Measurements from ENCODE around the gene DIS3.
A peak's percentile ranks its signal among the peaks of the same experiment; 100 is the strongest.
"Not testable (repeated sequence)": the region's sequence is repeated elsewhere in the genome, so short reads cannot be mapped to it uniquely, and the experiment has no call there.

Gene DIS3

GRCh38 chr13:72805676-72806346 is 24.1 kb upstream of the DIS3 start:
- no peak for DNase-seq (ENCODE audit: low read depth)
- no peak overlapping the region for H3K4me3 ChIP-seq (ENCODE audit: low read length)
- TF ChIP-seq CTCF (IDR thresholded peaks at IDR 0.05; ENCODE audit: insufficient read depth, low read depth, low read length, missing control alignments): no peak

GRCh38 chr13:72804301-72804700 is 22.6 kb upstream of the DIS3 start:
- TF ChIP-seq CTCF (IDR thresholded peaks at IDR 0.05; ENCODE audit: insufficient read depth, low read depth, low read length, missing control alignments): no peak

DNA sequence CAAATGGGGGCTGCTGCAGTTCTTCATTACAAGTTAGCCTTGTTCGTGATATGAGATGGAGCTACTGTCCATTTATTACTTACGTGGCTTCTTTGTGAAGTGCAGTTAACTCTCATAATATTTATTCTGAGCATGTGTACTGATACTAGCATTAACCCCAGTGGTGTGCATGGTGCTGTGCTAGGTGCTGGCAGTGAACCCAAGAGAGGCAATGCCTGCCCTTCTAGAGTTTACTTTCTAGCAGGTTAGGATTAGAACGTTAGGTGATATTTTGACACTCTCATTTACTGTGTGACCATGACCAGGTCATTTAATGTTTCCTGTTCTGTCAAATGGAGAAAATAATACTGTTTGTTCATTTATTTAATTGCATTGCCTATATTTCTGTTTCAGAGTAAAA is 17.1 kb upstream of the DIS3 start:
- no peak overlapping the region for H3K4me3 ChIP-seq (ENCODE audit: low read length)
- no peak for DNase-seq (ENCODE audit: low read depth)
- no peak for TF ChIP-seq CTCF (IDR thresholded peaks at IDR 0.05; ENCODE audit: insufficient read depth, low read depth, low read length, missing control alignments)

More at GRCh38 chr13:72804301-72804700, 22.6 kb upstream of the DIS3 start:
- no peak for DNase-seq (ENCODE audit: low read depth)
- no peak overlapping the region for H3K4me3 ChIP-seq (ENCODE audit: low read length)

- H3K4me3 ChIP-seq (ENCODE audit: low read length): no peak overlapping the region
- no peak for DNase-seq (ENCODE audit: low read depth)
- no peak for TF ChIP-seq CTCF (IDR thresholded peaks at IDR 0.05; ENCODE audit: insufficient read depth, low read depth, low read length, missing control alignments)
Measured at GRCh38 chr13:72792640-72793039, 10.9 kb upstream of the DIS3 start.

- TF ChIP-seq CTCF (IDR thresholded peaks at IDR 0.05; ENCODE audit: insufficient read depth, low read depth, low read length, missing control alignments): no peak
- no peak for DNase-seq (ENCODE audit: low read depth)
- H3K4me3 ChIP-seq (ENCODE audit: low read length): no peak overlapping the region
Measured at GRCh38 chr13:72788831-72789230, 7.1 kb upstream of the DIS3 start.

DNA sequence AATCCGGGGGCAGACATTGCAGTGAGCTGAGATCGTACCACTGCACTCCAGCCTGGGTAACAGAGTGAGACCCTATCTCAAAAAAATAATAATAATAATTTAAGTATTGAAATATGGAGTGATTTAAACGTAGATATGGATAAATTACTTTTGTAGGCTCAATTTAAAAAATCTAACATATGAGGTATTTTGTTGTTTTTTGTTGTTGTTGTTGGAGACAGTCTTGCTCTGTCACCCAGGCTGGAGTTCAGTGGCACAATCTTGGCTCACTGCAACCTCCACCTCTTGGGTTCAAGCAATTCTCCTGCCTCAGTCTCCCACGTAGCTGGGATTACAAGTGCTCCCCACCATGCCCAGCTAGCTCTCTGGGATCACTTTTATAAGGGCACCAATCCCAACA is 3.0 kb upstream of the DIS3 start:
- not testable (repeated sequence) for DNase-seq (ENCODE audit: low read depth)

GRCh38 chr13:72782717-72783116 is 1.0 kb upstream of the DIS3 start:
- DNase-seq (ENCODE audit: low read depth): peak; percentile 28
- H3K4me3 ChIP-seq (ENCODE audit: low read length): peak overlapping the region; percentile 97
- no peak for TF ChIP-seq CTCF (IDR thresholded peaks at IDR 0.05; ENCODE audit: insufficient read depth, low read depth, low read length, missing control alignments)

More for the DNA sequence above, 3.0 kb upstream of the DIS3 start:
- not testable (repeated sequence) for H3K4me3 ChIP-seq (ENCODE audit: low read length)
